ENCODE results near the gene EPC1.

EPC1 gene

GRCh38 chr10:32378363-32379317 is 31.7 kb upstream of the EPC1 start:
- Histone ChIP-seq H3K4me1 (ENCODE audit: control insufficient read depth, insufficient read depth, low read length) (peaks cover 6% of the 10 kb centered on the region), H3K27me3 (ENCODE audit: control insufficient read depth, insufficient read depth, low read length) (no peaks in the 10 kb centered on the region), H3K9me3 (ENCODE audit: control insufficient read depth, insufficient read depth, low read length) (no peaks in the 10 kb centered on the region), H3K9ac (ENCODE audit: low read depth, low read length) (peak overlapping the region; percentile 51), H3K4me3 (ENCODE audit: low read depth, low read length) (peak overlapping the region; percentile 73), H3K36me3 (ENCODE audit: control insufficient read depth, insufficient read depth, low read length) (no peaks in the 10 kb centered on the region)

DNA sequence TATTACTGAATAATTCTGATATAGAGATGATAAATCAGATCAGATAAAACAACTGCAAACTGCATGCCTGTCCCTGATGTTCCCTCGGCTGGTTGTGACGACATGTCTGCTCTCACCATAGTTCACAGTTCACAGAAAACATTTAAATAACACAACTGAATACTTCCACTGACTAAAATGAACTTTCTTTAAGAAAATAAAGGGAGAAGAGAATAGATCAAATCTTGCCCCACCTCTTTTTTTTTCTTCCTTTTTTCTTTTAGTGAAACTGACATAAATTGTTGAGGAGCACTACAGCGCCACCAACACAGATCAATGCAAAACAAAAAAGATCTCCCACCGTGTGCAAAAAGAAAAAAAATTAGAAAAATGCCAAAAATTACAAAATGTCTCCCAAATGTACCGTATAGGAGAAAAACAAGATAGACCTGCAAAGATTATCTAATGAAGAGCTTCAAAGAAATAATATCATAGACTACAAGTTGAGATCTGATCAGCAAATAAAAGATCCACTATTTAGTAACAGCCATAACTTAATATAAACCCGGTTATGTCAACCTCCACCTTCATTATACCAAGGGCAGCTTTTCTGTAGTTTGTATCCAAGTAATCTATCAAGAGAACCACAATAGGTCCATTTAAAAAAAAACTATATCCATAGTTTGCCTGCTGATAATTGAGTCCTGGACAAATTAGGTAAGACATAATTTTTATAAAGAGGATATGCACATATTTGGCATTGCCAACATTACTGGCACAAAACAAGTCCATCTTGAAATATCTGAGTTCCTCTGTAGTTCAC is 30.7 kb upstream of the EPC1 start:
- Histone ChIP-seq H3K9me3 (ENCODE audit: control insufficient read depth, insufficient read depth, low read length) (no peaks in the 10 kb centered on the region), H3K27me3 (ENCODE audit: control insufficient read depth, insufficient read depth, low read length) (no peaks in the 10 kb centered on the region), H3K36me3 (ENCODE audit: control insufficient read depth, insufficient read depth, low read length) (no peaks in the 10 kb centered on the region), H3K9ac (ENCODE audit: low read depth, low read length) (no peak overlapping the region), H3K4me1 (ENCODE audit: control insufficient read depth, insufficient read depth, low read length) (peaks cover 6% of the 10 kb centered on the region), H3K4me3 (ENCODE audit: low read depth, low read length) (peak overlapping the region; percentile 73)

- Histone ChIP-seq H3K9ac (ENCODE audit: low read depth, low read length) (no peak overlapping the region), H3K36me3 (ENCODE audit: control insufficient read depth, insufficient read depth, low read length) (no peaks in the 10 kb centered on the region), H3K4me1 (ENCODE audit: control insufficient read depth, insufficient read depth, low read length) (peaks cover 6% of the 10 kb centered on the region), H3K4me3 (ENCODE audit: low read depth, low read length) (peak overlapping the region; percentile 73), H3K27me3 (ENCODE audit: control insufficient read depth, insufficient read depth, low read length) (no peaks in the 10 kb centered on the region), H3K9me3 (ENCODE audit: control insufficient read depth, insufficient read depth, low read length) (no peaks in the 10 kb centered on the region)
These were observed 29.8 kb upstream of the EPC1 start for GRCh38 chr10:32376771-32377170.

GRCh38 chr10:32376097-32376496 is 29.1 kb upstream of the EPC1 start:
- Histone ChIP-seq H3K27me3 (ENCODE audit: control insufficient read depth, insufficient read depth, low read length) (no peaks in the 10 kb centered on the region), H3K4me1 (ENCODE audit: control insufficient read depth, insufficient read depth, low read length) (peaks cover 6% of the 10 kb centered on the region), H3K4me3 (ENCODE audit: low read depth, low read length) (no peak overlapping the region), H3K36me3 (ENCODE audit: control insufficient read depth, insufficient read depth, low read length) (no peaks in the 10 kb centered on the region), H3K9me3 (ENCODE audit: control insufficient read depth, insufficient read depth, low read length) (no peaks in the 10 kb centered on the region), H3K9ac (ENCODE audit: low read depth, low read length) (no peak overlapping the region)

DNA sequence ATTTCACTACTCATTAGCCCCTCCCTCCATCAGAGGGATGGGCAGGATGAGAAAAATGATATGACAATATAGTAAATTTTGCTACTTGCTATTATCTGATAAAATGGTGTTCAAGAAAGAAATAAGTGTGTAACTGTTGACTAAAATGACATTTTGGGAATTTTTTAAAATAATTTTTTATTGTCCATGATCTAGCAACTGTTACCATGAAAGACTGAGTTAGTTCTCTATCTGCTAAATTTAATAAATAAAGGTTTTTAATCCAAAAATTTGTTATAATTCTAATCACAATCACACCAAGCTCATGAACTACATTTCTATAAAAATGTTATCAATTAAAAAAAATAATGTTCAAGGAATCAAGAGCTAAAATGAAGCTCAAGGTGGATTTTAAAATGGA is 28.7 kb upstream of the EPC1 start:
- Histone ChIP-seq H3K27me3 (ENCODE audit: control insufficient read depth, insufficient read depth, low read length) (no peaks in the 10 kb centered on the region), H3K9me3 (ENCODE audit: control insufficient read depth, insufficient read depth, low read length) (no peaks in the 10 kb centered on the region), H3K9ac (ENCODE audit: low read depth, low read length) (no peak overlapping the region), H3K36me3 (ENCODE audit: control insufficient read depth, insufficient read depth, low read length) (no peaks in the 10 kb centered on the region), H3K4me3 (ENCODE audit: low read depth, low read length) (no peak overlapping the region), H3K4me1 (ENCODE audit: control insufficient read depth, insufficient read depth, low read length) (peaks cover 6% of the 10 kb centered on the region)

- Histone ChIP-seq H3K36me3 (ENCODE audit: control insufficient read depth, insufficient read depth, low read length) (no peaks in the 10 kb centered on the region), H3K27me3 (ENCODE audit: control insufficient read depth, insufficient read depth, low read length) (no peaks in the 10 kb centered on the region), H3K4me1 (ENCODE audit: control insufficient read depth, insufficient read depth, low read length) (no peaks in the 10 kb centered on the region), H3K9me3 (ENCODE audit: control insufficient read depth, insufficient read depth, low read length) (no peaks in the 10 kb centered on the region), H3K9ac (ENCODE audit: low read depth, low read length) (no peak overlapping the region), H3K4me3 (ENCODE audit: low read depth, low read length) (no peak overlapping the region)
These were observed 27.6 kb upstream of the EPC1 start for GRCh38 chr10:32374605-32375004.

DNA sequence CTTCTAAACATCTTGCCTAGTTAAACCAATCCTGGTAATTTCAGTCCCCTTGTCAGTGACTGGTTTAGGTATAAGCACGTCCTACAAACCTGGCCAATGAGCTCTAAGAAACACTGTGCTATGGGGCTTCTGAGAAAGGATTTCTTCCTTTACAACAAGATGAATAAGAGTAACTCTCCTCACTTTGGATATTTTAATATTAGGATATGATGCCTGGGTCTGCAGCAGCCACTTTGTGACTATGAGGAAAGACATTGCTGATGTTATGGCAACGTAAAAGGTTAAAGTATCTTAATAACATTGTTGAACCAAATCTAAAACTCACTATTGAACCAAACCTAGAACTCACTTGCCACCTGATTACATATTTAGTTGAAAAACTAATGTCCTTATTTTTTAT is 26.5 kb upstream of the EPC1 start:
- Histone ChIP-seq H3K36me3 (ENCODE audit: control insufficient read depth, insufficient read depth, low read length) (no peaks in the 10 kb centered on the region), H3K27me3 (ENCODE audit: control insufficient read depth, insufficient read depth, low read length) (no peaks in the 10 kb centered on the region), H3K4me3 (ENCODE audit: low read depth, low read length) (no peak overlapping the region), H3K4me1 (ENCODE audit: control insufficient read depth, insufficient read depth, low read length) (no peaks in the 10 kb centered on the region), H3K9me3 (ENCODE audit: control insufficient read depth, insufficient read depth, low read length) (no peaks in the 10 kb centered on the region), H3K9ac (ENCODE audit: low read depth, low read length) (no peak overlapping the region)

GRCh38 chr10:32373031-32373430 is 26.1 kb upstream of the EPC1 start:
- H3K4me1 ChIP-seq (ENCODE audit: control insufficient read depth, insufficient read depth, low read length): peaks cover 3% of the 10 kb centered on the region
- H3K9ac ChIP-seq (ENCODE audit: low read depth, low read length): no peak overlapping the region
- no peaks in the 10 kb centered on the region for H3K36me3 ChIP-seq (ENCODE audit: control insufficient read depth, insufficient read depth, low read length)
- H3K9me3 ChIP-seq (ENCODE audit: control insufficient read depth, insufficient read depth, low read length): no peaks in the 10 kb centered on the region
- H3K27me3 ChIP-seq (ENCODE audit: control insufficient read depth, insufficient read depth, low read length): no peaks in the 10 kb centered on the region
- H3K4me3 ChIP-seq (ENCODE audit: low read depth, low read length): no peak overlapping the region

- H3K4me3 ChIP-seq (ENCODE audit: low read depth, low read length): no peak overlapping the region
- H3K4me1 ChIP-seq (ENCODE audit: control insufficient read depth, insufficient read depth, low read length): peaks cover 4% of the 10 kb centered on the region
- no peaks in the 10 kb centered on the region for H3K9me3 ChIP-seq (ENCODE audit: control insufficient read depth, insufficient read depth, low read length)
- no peaks in the 10 kb centered on the region for H3K36me3 ChIP-seq (ENCODE audit: control insufficient read depth, insufficient read depth, low read length)
- H3K27me3 ChIP-seq (ENCODE audit: control insufficient read depth, insufficient read depth, low read length): no peaks in the 10 kb centered on the region
- no peak overlapping the region for H3K9ac ChIP-seq (ENCODE audit: low read depth, low read length)
These were observed 25.3 kb upstream of the EPC1 start for GRCh38 chr10:32372000-32372875.

- Histone ChIP-seq H3K36me3 (ENCODE audit: control insufficient read depth, insufficient read depth, low read length) (no peaks in the 10 kb centered on the region), H3K4me1 (ENCODE audit: control insufficient read depth, insufficient read depth, low read length) (peaks cover 4% of the 10 kb centered on the region), H3K9ac (ENCODE audit: low read depth, low read length) (no peak overlapping the region), H3K9me3 (ENCODE audit: control insufficient read depth, insufficient read depth, low read length) (no peaks in the 10 kb centered on the region), H3K4me3 (ENCODE audit: low read depth, low read length) (no peak overlapping the region), H3K27me3 (ENCODE audit: control insufficient read depth, insufficient read depth, low read length) (no peaks in the 10 kb centered on the region)
These were observed 24.1 kb upstream of the EPC1 start for GRCh38 chr10:32371101-32371500.

DNA sequence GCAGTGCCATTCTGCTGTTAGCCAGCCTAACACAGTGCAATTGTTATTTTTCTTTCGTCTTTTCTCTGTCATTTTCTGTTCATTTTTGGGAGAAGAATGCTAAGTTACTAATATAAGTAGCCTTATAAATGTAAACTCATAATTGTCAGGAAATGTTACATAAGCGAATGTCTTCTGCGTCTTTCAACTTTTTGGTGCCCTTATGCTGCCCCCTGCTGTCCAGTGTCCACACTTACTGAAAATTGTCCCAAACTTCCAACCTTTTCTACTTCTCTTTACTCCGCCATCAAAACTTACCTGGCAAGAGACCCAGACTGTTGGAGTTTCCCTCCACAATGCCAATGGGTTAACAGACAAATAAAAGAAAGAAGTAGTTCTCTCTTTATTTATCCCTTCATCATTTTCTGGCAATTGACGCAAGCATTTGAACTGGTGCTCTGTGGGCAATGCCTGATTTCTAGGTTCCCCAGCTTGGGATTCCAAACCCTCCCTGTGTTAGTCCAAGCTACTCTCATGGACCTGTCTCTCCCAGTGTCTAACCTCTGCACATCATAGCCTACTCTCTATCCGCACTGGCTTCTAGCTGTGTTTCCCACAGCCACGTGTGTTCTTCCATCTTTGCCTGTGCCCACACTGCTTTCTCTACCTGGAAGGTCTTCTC is 21.0 kb upstream of the EPC1 start:
- Histone ChIP-seq H3K27me3 (ENCODE audit: control insufficient read depth, insufficient read depth, low read length) (no peaks in the 10 kb centered on the region), H3K36me3 (ENCODE audit: control insufficient read depth, insufficient read depth, low read length) (no peaks in the 10 kb centered on the region), H3K9me3 (ENCODE audit: control insufficient read depth, insufficient read depth, low read length) (no peaks in the 10 kb centered on the region), H3K9ac (ENCODE audit: low read depth, low read length) (no peak overlapping the region), H3K4me1 (ENCODE audit: control insufficient read depth, insufficient read depth, low read length) (peaks cover 4% of the 10 kb centered on the region), H3K4me3 (ENCODE audit: low read depth, low read length) (no peak overlapping the region)
